Activated T-helper 1 cell treated with Interleukin-2 at 50 U/mL for 16 hours (primary cell): ENCODE results near the gene CTAG2.
"Not testable (repeated sequence)": the region's sequence is repeated elsewhere in the genome, so short reads cannot be mapped to it uniquely, and the experiment has no call there.

ENCODE experiments used
- DNase-seq: peaks from one replicate; pipeline ENCODE4 v3.0.0-alpha.2; 2020; ENCODE audit warnings: low read depth

CTAG2 gene

GRCh38 chrX:154653413-154653812 lies at the start of gene CTAG2:
Gene CTAG2 (minus strand): TSS chrX:154653579. CDS start chrX:154653515, 64 bp downstream.
- not testable (repeated sequence) for DNase-seq

DNA sequence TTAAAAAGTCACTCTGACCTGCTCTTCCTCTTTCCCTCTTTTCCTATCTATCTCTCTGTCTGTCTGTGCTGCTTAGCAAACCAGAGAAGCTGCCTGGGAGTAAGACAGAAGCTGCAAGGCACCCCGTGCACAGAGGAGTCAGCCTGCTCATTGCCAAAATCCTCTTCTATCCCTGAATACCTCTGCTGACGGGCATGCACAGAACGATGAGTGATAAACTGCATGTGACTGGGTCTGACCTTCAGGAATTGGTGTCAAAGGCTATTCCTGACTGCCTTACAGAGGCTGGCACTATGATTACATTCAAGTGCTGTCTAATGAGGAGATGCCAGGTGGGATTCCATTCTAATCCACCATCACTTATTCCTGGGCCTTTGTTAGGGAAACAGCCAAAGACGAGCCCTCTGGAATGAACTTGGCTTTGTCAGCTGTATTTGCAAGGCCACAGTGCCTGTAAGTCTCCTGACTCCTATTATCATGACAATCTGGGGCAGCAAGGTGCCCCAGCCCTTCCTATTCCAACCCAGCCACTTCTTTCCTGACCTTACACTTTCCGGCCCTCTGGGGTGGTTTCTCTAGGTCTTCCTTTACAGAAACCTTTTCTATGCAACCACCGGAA lies 45.4 kb upstream of the CTAG2 start:
- DNase-seq: no peak

DNA sequence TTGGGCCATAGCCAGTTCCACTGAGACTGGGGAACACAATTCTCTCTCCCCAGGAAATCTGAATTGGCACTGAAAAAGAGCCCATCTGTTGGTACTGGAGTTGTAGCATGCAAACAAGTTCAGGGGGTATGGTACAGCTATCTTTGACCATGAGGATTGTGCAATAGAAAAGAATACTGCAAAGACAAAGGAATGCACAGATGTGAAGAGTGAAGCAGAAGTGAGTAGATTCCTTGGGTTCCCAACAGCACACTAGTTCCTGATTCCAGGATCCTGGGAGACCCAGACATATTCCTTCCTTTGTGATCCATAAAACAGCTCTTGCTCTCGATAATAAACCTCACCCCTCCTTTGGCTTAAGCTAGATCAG lies 43.3 kb upstream of the CTAG2 start:
- no peak for DNase-seq

GRCh38 chrX:154695911-154696675 lies 42.7 kb upstream of the CTAG2 start:
- no peak for DNase-seq

DNA sequence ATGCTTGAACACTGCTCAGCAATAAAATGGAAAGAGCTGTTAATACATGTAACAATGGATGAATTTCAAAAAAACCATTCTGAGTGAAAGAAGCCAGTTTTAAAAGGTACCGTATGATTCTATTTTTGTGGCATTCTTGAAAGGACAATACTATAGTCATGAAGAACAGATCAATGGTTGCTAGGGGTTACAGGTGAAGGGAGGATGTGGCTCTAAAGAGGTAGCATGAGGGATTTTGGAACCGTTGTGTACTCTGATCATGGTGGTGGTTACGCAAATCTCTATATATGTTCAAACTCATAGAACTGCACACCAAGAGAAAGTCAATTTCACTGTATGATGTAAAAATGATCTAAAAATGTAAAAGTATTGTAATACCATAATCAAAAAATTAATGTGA lies 40.0 kb upstream of the CTAG2 start:
- no peak for DNase-seq

DNA sequence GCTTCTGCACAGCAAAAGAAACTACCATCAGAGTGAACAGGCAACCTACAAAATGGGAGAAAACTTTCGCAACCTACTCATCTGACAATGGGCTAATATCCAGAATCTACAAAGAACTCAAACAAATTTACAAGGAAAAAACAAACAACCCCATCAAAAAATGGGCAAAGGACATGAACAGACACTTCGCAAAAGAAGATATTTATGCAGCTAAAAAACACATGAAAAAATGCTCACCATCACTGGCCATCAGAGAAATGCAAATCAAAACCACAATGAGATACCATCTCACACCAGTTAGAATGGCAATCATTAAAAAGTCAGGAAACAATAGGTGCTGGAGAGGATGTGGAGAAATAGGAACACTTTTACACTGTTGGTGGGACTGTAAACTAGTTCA lies 37.1 kb upstream of the CTAG2 start:
- not testable (repeated sequence) for DNase-seq

- not testable (repeated sequence) for DNase-seq
Measured at GRCh38 chrX:154672084-154672483, 18.7 kb upstream of the CTAG2 start.

- not testable (repeated sequence) for DNase-seq
Measured at GRCh38 chrX:154670848-154671247, 17.5 kb upstream of the CTAG2 start.

GRCh38 chrX:154661899-154662298 lies 8.5 kb upstream of the CTAG2 start:
- no peak for DNase-seq

- DNase-seq: no peak
Measured at GRCh38 chrX:154661170-154661569, 7.8 kb upstream of the CTAG2 start.

- DNase-seq: no peak
Measured at GRCh38 chrX:154660541-154660940, 7.2 kb upstream of the CTAG2 start.

DNA sequence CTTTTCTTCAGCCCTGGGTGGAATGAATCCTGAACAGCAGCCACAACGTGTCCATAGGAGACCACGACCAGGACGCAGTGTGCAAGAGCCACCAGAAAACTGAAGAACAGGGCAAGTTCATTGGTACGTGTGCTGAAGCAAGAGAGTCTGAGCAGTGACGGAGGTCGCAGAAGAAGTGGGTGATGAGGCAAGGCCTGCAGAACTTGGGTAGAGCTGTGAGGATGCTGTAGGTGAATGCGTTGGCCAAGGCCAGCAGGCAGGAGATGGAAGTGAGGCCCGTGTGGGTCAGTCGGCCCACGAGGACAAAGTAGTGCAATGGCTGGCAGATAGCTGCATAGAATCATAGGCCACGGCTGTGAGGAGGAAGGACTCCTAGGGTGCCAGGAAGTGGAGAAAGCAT lies 5.6 kb upstream of the CTAG2 start:
- DNase-seq: no peak

DNA sequence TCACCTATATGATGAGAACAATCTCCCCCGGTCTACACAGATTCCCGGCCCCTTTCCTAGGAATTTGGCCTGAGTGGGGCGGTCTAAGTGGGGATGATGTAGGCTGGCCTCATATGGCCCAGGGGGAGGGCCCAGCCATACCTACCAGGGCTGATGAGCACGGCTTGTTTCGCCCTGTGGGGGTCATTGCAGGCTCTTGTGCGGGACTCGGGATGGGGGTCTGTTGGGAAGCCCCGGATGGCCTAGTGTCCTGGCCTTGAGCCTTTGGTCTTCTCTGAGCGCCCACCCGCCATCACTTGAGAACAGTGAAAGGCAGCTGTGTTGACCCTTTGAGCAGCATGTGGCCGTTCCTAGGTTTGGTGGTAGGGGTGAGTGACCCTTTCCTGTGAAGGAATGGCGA lies 4.8 kb upstream of the CTAG2 start:
- no peak for DNase-seq

- no peak for DNase-seq
Measured at GRCh38 chrX:154657226-154657805, 3.9 kb upstream of the CTAG2 start.

DNA sequence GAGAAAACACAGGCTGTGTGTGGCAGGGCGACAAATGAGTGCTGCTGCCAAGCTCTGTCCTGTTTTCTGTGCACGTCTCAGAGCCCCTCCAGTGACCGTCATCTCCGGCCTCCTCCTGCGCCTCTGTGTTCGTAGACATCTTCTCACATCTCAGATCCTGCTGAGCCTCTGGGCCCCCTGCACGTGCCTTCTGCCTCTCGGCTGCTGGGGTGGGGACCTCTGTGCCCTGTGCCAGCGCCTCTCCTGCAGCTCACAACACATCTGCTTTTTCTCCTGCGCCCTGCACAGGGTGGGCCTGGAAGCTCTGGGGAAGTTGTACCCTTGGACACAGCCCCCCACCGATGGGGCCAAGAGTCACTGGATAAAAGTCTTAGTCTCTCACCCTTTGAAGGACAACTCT lies 2.4 kb upstream of the CTAG2 start:
- DNase-seq: no peak

DNA sequence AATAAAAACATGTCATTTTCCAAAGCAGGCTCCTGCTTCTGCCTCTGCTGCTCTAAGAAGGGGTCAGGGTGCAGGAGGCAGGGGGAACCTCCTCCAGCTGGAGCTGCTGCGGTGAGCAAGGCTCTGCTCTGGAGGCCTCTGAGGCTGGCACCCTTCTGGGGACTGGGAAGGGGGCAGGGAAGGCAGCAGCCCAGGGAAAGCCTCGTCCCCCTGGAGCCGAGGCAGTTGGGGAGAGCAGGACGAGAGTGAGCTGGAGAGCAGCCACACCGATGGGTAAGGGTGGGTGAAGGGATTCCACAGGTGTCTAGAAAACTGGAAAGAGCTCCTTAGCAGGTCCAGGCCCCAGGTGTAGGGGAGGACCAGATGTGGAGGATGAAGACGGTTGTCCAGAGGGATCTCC lies 2.0 kb upstream of the CTAG2 start:
- DNase-seq: no peak

- DNase-seq: no peak
Measured at GRCh38 chrX:154654925-154655324, 1.5 kb upstream of the CTAG2 start.

GRCh38 chrX:154654372-154654771 lies 993 bp upstream of the CTAG2 start:
- DNase-seq: no peak

DNA sequence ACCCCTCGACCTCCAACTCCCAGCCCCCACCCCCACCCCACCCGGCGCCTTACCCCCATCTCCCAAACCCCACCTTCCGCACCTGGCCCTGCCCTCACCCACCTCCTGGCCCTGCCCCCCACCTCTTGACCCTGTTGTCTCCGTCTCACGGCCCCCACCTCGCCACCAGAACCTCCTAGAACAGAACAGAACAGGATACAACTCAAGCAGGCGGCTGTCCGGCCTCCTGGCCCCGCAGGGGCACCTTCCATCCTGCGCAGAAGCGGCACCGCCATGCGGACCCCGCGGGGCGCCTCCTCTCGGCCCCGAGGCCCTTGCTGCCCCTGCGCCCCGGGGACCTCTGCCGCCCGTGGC lies 354 bp downstream of the CTAG2 start:
- no peak for DNase-seq

DNA sequence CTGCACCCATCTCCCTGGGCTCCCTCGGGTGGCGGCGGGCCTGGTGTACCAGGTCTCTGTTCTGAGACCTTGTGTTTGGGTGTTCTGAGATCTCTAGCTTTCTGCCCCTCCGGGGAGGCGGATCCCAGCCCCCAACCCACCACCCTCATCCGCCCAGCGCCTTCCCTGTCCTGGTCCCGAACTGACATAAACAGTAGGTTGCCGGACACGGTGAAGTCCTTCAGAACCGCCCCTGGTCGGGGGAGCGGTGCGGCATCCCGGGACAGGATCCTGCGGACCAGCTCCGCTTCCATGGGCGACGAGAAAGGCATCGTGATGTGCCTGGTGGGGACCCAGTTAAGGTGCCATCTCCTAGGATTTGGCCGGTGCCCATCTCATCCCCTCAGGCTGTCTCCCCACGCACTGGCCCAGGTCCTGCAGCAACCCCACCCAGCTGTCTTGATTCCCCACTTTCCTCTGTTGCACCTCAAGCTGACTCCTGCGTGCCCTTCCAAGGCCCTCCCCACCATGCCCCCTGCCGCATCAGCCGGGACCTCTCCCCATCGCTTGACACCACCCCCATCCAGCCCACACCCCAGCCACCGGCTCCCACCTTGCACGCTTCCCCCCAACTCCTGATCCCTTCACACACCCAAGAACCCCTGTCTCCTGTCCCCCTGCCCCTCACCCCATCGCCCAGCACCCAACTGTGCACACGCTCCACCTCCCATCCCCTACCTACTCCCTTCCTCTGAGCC lies 900 bp downstream of the CTAG2 start:
- no peak for DNase-seq

DNA sequence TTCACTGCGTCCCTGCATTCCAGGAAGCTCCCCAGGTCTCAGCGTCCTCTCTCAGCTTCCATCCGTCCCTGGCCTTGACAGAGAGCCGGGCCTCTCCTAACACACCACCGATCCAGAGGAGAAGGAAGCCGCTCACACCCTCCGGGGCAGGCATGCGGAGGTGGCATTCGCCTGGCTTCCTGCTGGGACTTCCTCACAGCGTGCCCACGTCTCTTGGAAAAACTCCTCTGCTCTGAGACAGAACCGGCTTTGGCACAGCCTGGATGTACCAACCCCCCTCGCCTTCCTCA lies 3.2 kb downstream of the CTAG2 start:
- no peak for DNase-seq

GRCh38 chrX:154649503-154650220 lies 3.7 kb downstream of the CTAG2 start:
- no peak for DNase-seq

DNA sequence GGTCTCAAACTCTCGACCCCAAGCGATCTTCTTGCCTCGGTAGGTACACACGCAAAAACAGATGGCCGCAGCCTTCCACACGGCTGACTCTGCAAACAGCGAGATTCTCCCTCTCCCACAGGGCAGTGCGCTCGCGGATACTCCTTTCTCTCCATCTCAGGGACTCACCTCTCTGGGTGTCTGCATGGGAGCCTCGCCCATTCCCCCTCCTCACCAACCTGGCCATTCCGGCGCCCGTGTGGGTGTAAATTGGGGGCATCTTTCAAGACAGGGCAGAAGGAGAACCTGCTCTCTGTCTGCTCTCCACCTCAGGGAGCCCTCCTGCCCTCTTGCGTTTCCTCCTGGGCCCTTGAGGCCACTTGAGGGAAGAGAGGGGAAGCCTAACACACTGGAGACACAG lies 4.4 kb downstream of the CTAG2 start:
- no peak for DNase-seq
